ENCODE data around the gene NXPH4.

- TF ChIP-seq CTCF (IDR thresholded peaks at IDR 0.05; ENCODE audit: poor library complexity, severe bottlenecking): no peak
- no peak for TF ChIP-seq TAF1 (IDR thresholded peaks at IDR 0.05; ENCODE audit: low read depth)
- TF ChIP-seq MXI1 (conservative IDR thresholded peaks at IDR 0.05; ENCODE audit: poor library complexity, severe bottlenecking): no peak
- no peak for TF ChIP-seq RAD21 (conservative IDR thresholded peaks at IDR 0.05)
- TF ChIP-seq EP300 (conservative IDR thresholded peaks at IDR 0.05; ENCODE audit: poor library complexity, severe bottlenecking): no peak
- TF ChIP-seq POLR2AphosphoS5 (IDR thresholded peaks at IDR 0.05): no peak
- TF ChIP-seq EZH2 (IDR thresholded peaks at IDR 0.05; ENCODE audit: borderline replicate concordance, insufficient read depth, low read length, poor library complexity, severe bottlenecking): no peak
- no peak for TF ChIP-seq REST (IDR thresholded peaks at IDR 0.05; ENCODE audit: borderline replicate concordance)
These were observed 36.1 kb upstream of the NXPH4 start for GRCh38 chr12:57180321-57180989.

All from neural cell (in vitro differentiated cells).